ENCODE measurements around the gene FOXF1. TPM values are rescaled to one million over a fixed set of nuclear protein-coding genes. Genes with fewer than 3 reads are reported as not detected.

The FOXF1 gene
- total RNA-seq (ENCODE audit: insufficient read depth, low replicate concordance) = 0.96 TPM

- DNase-seq (ENCODE audit: low spot score) = peak; percentile 24
These were observed at the start of gene FOXF1 for GRCh38 chr16:86510465-86511261. FOXF1 (plus strand) TSS chr16:86510527; CDS start chr16:86510570, 43 bp downstream.

GRCh38 chr16:86461037-86461436 is 49.3 kb upstream of the FOXF1 start:
- no peak for DNase-seq (ENCODE audit: low spot score)

GRCh38 chr16:86462334-86463084 is 47.8 kb upstream of the FOXF1 start:
- DNase-seq (ENCODE audit: low spot score) = no peak

GRCh38 chr16:86464044-86464443 is 46.3 kb upstream of the FOXF1 start:
- no peak for DNase-seq (ENCODE audit: low spot score)

- DNase-seq (ENCODE audit: low spot score) = no peak
These were observed 44.9 kb upstream of the FOXF1 start for GRCh38 chr16:86465434-86465833.

- DNase-seq (ENCODE audit: low spot score) = no peak
These were observed 43.5 kb upstream of the FOXF1 start for GRCh38 chr16:86466696-86467406.

GRCh38 chr16:86467490-86467889 is 42.8 kb upstream of the FOXF1 start:
- no peak for DNase-seq (ENCODE audit: low spot score)

GRCh38 chr16:86470964-86471363 is 39.4 kb upstream of the FOXF1 start:
- no peak for DNase-seq (ENCODE audit: low spot score)

- no peak for DNase-seq (ENCODE audit: low spot score)
These were observed 38.4 kb upstream of the FOXF1 start for GRCh38 chr16:86471896-86472295.

GRCh38 chr16:86472366-86472765 is 38.0 kb upstream of the FOXF1 start:
- DNase-seq (ENCODE audit: low spot score) = no peak

- peak; percentile 14 for DNase-seq (ENCODE audit: low spot score)
These were observed 33.3 kb upstream of the FOXF1 start for GRCh38 chr16:86476956-86477534.

GRCh38 chr16:86477642-86478041 is 32.7 kb upstream of the FOXF1 start:
- DNase-seq (ENCODE audit: low spot score) = no peak

GRCh38 chr16:86478779-86479178 is 31.5 kb upstream of the FOXF1 start:
- no peak for DNase-seq (ENCODE audit: low spot score)

GRCh38 chr16:86479419-86479818 is 30.9 kb upstream of the FOXF1 start:
- DNase-seq (ENCODE audit: low spot score) = no peak

- DNase-seq (ENCODE audit: low spot score) = no peak
These were observed 29.9 kb upstream of the FOXF1 start for GRCh38 chr16:86480444-86480843.

GRCh38 chr16:86481607-86482006 is 28.7 kb upstream of the FOXF1 start:
- no peak for DNase-seq (ENCODE audit: low spot score)

GRCh38 chr16:86484240-86484639 is 26.1 kb upstream of the FOXF1 start:
- no peak for DNase-seq (ENCODE audit: low spot score)

GRCh38 chr16:86485746-86486145 is 24.6 kb upstream of the FOXF1 start:
- DNase-seq (ENCODE audit: low spot score) = peak; percentile 36

- DNase-seq (ENCODE audit: low spot score) = no peak
These were observed 19.3 kb upstream of the FOXF1 start for GRCh38 chr16:86490859-86491639.

GRCh38 chr16:86491640-86492023 is 18.7 kb upstream of the FOXF1 start:
- no peak for DNase-seq (ENCODE audit: low spot score)
